GM13977 (cell line): ENCODE data around the gene LYPD4.

ENCODE experiments used
- DNase-seq: peaks from one replicate; pipeline ENCODE4 v3.0.0; 2012; ENCODE audit warnings: low spot score
- CTCF ChIP-seq: IDR thresholded peaks from 2 replicates; pipeline ENCODE4 v1.5.1; 2012; ENCODE audit warnings: mild to moderate bottlenecking, control low read depth; ENCODE audit not compliant: insufficient read depth; ENCODE audit errors: extremely low read depth, missing control alignments
- in situ Hi-C: fragments of 300-500 bp; cut with MboI; formaldehyde crosslinking; loops from one replicate; pipeline ENCODE4 v1.12.0; 2022; ENCODE audit warnings: low sequenced_read_pairs, low pct_unique_long_range_greater_than_20kb, mixed read lengths, inconsistent platforms; ENCODE audit not compliant: unreplicated experiment

Gene LYPD4

DNA sequence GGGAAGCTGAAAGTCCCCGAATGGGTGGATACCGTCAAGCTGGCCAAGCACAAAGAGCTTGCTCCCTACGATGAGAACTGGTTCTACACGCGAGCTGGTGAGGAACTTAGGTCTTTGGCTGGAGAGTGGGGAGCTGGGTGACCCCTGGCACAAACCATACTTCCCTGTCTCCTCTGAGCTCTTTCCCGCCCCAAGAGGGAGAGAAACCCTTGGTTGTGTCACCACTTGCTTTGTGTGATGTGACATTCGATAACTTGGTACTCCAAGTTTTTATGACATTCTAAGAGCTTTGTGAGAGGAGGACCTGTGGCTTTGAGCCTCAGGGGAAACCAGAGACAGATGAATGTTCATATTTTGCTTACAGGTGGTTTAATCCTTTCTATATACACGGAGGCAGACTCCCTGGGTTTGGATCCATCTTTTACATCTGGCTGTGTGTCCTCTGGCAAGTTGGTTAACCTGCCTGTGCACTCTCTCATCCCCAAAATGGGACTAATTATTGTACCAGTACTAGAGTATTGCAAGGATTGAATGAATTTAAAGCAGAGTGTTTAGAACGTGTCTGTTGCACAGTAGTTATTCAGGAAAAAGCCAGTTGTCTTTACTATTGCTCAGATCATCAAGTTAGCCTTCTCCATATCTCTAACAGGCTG, 16.8 kb upstream of the LYPD4 start:
- TF ChIP-seq CTCF, result no peak

GRCh38 chr19:41860419-41861115, 16.1 kb upstream of the LYPD4 start:
- DNase-seq, result no peak
- in situ Hi-C loops, result no loop called here
- no peak for TF ChIP-seq CTCF

More for the DNA sequence above, 16.8 kb upstream of the LYPD4 start:
- in situ Hi-C loops, result no loop called here
- DNase-seq, result no peak

GRCh38 chr19:41859618-41860418, 15.3 kb upstream of the LYPD4 start, which contains the start of gene RPS19:
RPS19 (plus strand) TSS chr19:41860255; CDS start chr19:41860775, 520 bp downstream.
- in situ Hi-C loops, result no loop called here
- peak; percentile 25 for TF ChIP-seq CTCF
- DNase-seq, result peak; percentile 98

GRCh38 chr19:41859213-41859617, 14.7 kb upstream of the LYPD4 start:
- no peak for DNase-seq
- peak; percentile 39 for TF ChIP-seq CTCF
- in situ Hi-C loops, result no loop called here

GRCh38 chr19:41853768-41854167, 9.3 kb upstream of the LYPD4 start:
- DNase-seq, result no peak
- in situ Hi-C loops, result no loop called here
- no peak for TF ChIP-seq CTCF

GRCh38 chr19:41853344-41853743, 8.9 kb upstream of the LYPD4 start:
- in situ Hi-C loops, result no loop called here
- no peak for DNase-seq
- TF ChIP-seq CTCF, result no peak
